GM23248 (cell line): ENCODE measurements around the gene ROM1. TPM values are rescaled to one million over a fixed set of nuclear protein-coding genes. Genes with fewer than 3 reads are reported as not detected.
"Not testable (repeated sequence)": the region's sequence is repeated elsewhere in the genome, so short reads cannot be mapped to it uniquely, and the experiment has no call there.

Experiments used
- DNase-seq: peaks from one replicate; pipeline ENCODE4 v3.0.0-alpha.2; 2015
- H2AFZ ChIP-seq: fragments of 200-600 bp; sonication (generic); 2 replicates; pipeline ENCODE4 v1.6.1; 2016; ENCODE audit warnings: antibody characterized with exemption
- H3F3A ChIP-seq: fragments of 200-600 bp; sonication (generic); 2 replicates; pipeline ENCODE4 v1.6.1; 2016; ENCODE audit warnings: mild to moderate bottlenecking, antibody characterized with exemption, mixed run types; ENCODE audit not compliant: insufficient read depth
- H3K27ac ChIP-seq: fragments of 200-600 bp; sonication (generic); 2 replicates; pipeline ENCODE4 v1.5.1; 2016; ENCODE audit warnings: mild to moderate bottlenecking
- H3K27me3 ChIP-seq: fragments of 200-600 bp; sonication (generic); replicated peaks from 2 replicates; pipeline ENCODE4 v1.6.1; 2016; ENCODE audit warnings: mild to moderate bottlenecking; ENCODE audit not compliant: insufficient read depth
- H3K36me3 ChIP-seq: fragments of 200-600 bp; sonication (generic); 2 replicates; pipeline ENCODE4 v1.6.1; 2016; ENCODE audit warnings: low read depth, mild to moderate bottlenecking
- H3K4me1 ChIP-seq: fragments of 200-600 bp; sonication (generic); 2 replicates; pipeline ENCODE4 v1.6.1; 2016; ENCODE audit warnings: mild to moderate bottlenecking; ENCODE audit not compliant: insufficient read depth
- H3K4me2 ChIP-seq: fragments of 200-600 bp; sonication (generic); one replicate; pipeline ENCODE4 v1.6.1; 2016; ENCODE audit warnings: mild to moderate bottlenecking; ENCODE audit not compliant: unreplicated experiment
- H3K4me3 ChIP-seq: fragments of 200-600 bp; sonication (generic); 2 replicates; pipeline ENCODE4 v1.5.1; 2016; ENCODE audit warnings: mild to moderate bottlenecking
- H3K79me2 ChIP-seq: fragments of 200-600 bp; sonication (generic); 2 replicates; pipeline ENCODE4 v1.6.1; 2016; ENCODE audit warnings: mild to moderate bottlenecking; ENCODE audit not compliant: insufficient read depth
- H3K9ac ChIP-seq: fragments of 200-600 bp; sonication (generic); 2 replicates; pipeline ENCODE4 v1.6.1; 2016; ENCODE audit warnings: mild to moderate bottlenecking
- H3K9me2 ChIP-seq: fragments of 200-600 bp; sonication (generic); 2 replicates; pipeline ENCODE4 v1.6.1; 2016; ENCODE audit warnings: mixed run types, mild to moderate bottlenecking, moderate library complexity; ENCODE audit not compliant: insufficient read depth
- H3K9me3 ChIP-seq: fragments of 200-600 bp; sonication (generic); one replicate; pipeline ENCODE4 v1.6.1; 2017; ENCODE audit warnings: low read depth
- H4K20me1 ChIP-seq: fragments of 200-600 bp; sonication (generic); 2 replicates; pipeline ENCODE4 v1.6.0; 2016; ENCODE audit not compliant: insufficient read depth
- EZH2 ChIP-seq: fragments of 200-600 bp; sonication (generic); IDR thresholded peaks from 2 replicates; pipeline ENCODE4 v1.6.1; 2018; ENCODE audit warnings: antibody characterized with exemption, mild to moderate bottlenecking; ENCODE audit not compliant: insufficient read depth, poor library complexity, severe bottlenecking
- EZH2phosphoT487 ChIP-seq: fragments of 200-600 bp; sonication (generic); IDR thresholded peaks from 2 replicates; pipeline ENCODE4 v1.6.1; 2018; ENCODE audit warnings: antibody characterized with exemption, moderate library complexity, mild to moderate bottlenecking, low read depth; ENCODE audit not compliant: insufficient read depth
- WGBS, 2 experiments: methylation state at CpG; one replicate each; pipeline ENCODE4 v1.1.6; 2015 to 2017; ENCODE audit warnings: low lambda C conversion rate in 2 of 2, low coverage in 1 of 2; ENCODE audit errors: missing lambda C conversion rate in 2 of 2; 5-methylcytosine and 5-hydroxymethylcytosine counted together
- in situ Hi-C: fragments of 300-500 bp; cut with MboI; formaldehyde crosslinking; loops from 2 replicates; pipeline ENCODE4 v1.15.0; 2020
- polyA plus RNA-seq: library from polyadenylated mRNA; unstranded; fragments of >200 nt; fragmentation: Nextera tagmentation; extraction: Ambion mirVana; gene quantifications from 2 replicates; pipeline ENCODE4 v1.2.1, GENCODE V29; 2016
- total RNA-seq: library from RNA; depleted of rRNA; stranded (reverse); fragments of >200 nt; shearing (Covaris generic); gene quantifications from 2 replicates; pipeline ENCODE4 v1.2.3, GENCODE V29; 2014

ROM1 gene
- total and polyA plus RNA-seq, 2 experiments from 2014 or later = 5.4 to 6.5 TPM

- Histone ChIP-seq H3K79me2 (peaks cover 50% of the 10 kb centered on the region), H3K27me3 (no peaks in the 10 kb centered on the region), H3F3A (peaks cover 4% of the 10 kb centered on the region; the same call in 1 of the 2 replicates), H3K9ac (no peak overlapping the region; the same call in 1 of the 2 replicates), H3K4me3 (no peak overlapping the region), H3K27ac (no peak overlapping the region), H3K4me2 (no peak overlapping the region), H2AFZ (no peak overlapping the region), H3K4me1 (peaks cover 8% of the 10 kb centered on the region), H3K36me3 (peaks cover 8% of the 10 kb centered on the region), H3K9me3 (no peaks in the 10 kb centered on the region), H3K9me2 (no peaks in the 10 kb centered on the region), H4K20me1 (no peaks in the 10 kb centered on the region)
- TF ChIP-seq EZH2 (no peak), EZH2phosphoT487 (no peak)
- no peak for DNase-seq
- WGBS, 2 experiments = 64 to 66% methylated on average over 12 of the region's 12 CpGs
- in situ Hi-C loops = no loop called here
Measured at GRCh38 chr11:62577046-62577714, 35.9 kb upstream of the ROM1 start.

GRCh38 chr11:62578541-62578940 is 34.5 kb upstream of the ROM1 start:
- Histone ChIP-seq H3K9me2 (no peaks in the 10 kb centered on the region), H3K27ac (no peak overlapping the region), H2AFZ (no peak overlapping the region), H3K79me2 (peaks cover 47% of the 10 kb centered on the region), H3K4me2 (no peak overlapping the region), H3K9me3 (no peaks in the 10 kb centered on the region), H3K4me1 (peaks cover 6% of the 10 kb centered on the region; the same call in 1 of the 2 replicates), H3K36me3 (peaks cover 6% of the 10 kb centered on the region; the same call in 1 of the 2 replicates), H3K27me3 (no peaks in the 10 kb centered on the region), H3K4me3 (no peak overlapping the region), H3F3A (peaks cover 4% of the 10 kb centered on the region; the same call in 1 of the 2 replicates), H3K9ac (no peak overlapping the region), H4K20me1 (no peaks in the 10 kb centered on the region)
- TF ChIP-seq EZH2phosphoT487 = no peak
- no peak for TF ChIP-seq EZH2
- WGBS, 2 experiments = 94% methylated on average over 11 of the region's 11 CpGs
- DNase-seq = no peak
- in situ Hi-C loops = no loop called here

- Histone ChIP-seq H3K27ac (no peak overlapping the region), H3K36me3 (peaks cover 6% of the 10 kb centered on the region; the same call in 1 of the 2 replicates), H3K9ac (no peak overlapping the region), H3K4me2 (no peak overlapping the region), H3K79me2 (peaks cover 46% of the 10 kb centered on the region), H2AFZ (no peak overlapping the region), H4K20me1 (no peaks in the 10 kb centered on the region), H3K9me3 (no peaks in the 10 kb centered on the region), H3K4me1 (peaks cover 6% of the 10 kb centered on the region; the same call in 1 of the 2 replicates), H3K27me3 (no peaks in the 10 kb centered on the region), H3K4me3 (no peak overlapping the region), H3F3A (peaks cover 4% of the 10 kb centered on the region; the same call in 1 of the 2 replicates), H3K9me2 (no peaks in the 10 kb centered on the region)
- in situ Hi-C loops = no loop called here
- TF ChIP-seq EZH2phosphoT487 (no peak), EZH2 (no peak)
- WGBS, 2 experiments = 79 to 84% methylated on average over 2 of the region's 2 CpGs
- DNase-seq = no peak
Measured at GRCh38 chr11:62579252-62579651, 33.8 kb upstream of the ROM1 start.

GRCh38 chr11:62580959-62581715 is 31.9 kb upstream of the ROM1 start:
- Histone ChIP-seq H4K20me1 (no peaks in the 10 kb centered on the region), H3K4me3 (no peak overlapping the region), H3K27me3 (no peaks in the 10 kb centered on the region), H3K4me2 (no peak overlapping the region), H3K9me2 (no peaks in the 10 kb centered on the region), H3K27ac (no peak overlapping the region), H3K36me3 (peaks cover 6% of the 10 kb centered on the region; the same call in 1 of the 2 replicates), H3K9ac (no peak overlapping the region), H3F3A (peaks cover 4% of the 10 kb centered on the region; the same call in 1 of the 2 replicates), H3K79me2 (peaks cover 44% of the 10 kb centered on the region), H2AFZ (no peak overlapping the region), H3K9me3 (no peaks in the 10 kb centered on the region), H3K4me1 (no peaks in the 10 kb centered on the region)
- no peak for TF ChIP-seq EZH2
- TF ChIP-seq EZH2phosphoT487 = no peak
- 84 to 89% methylated on average over 17 to 18 of the region's 18 CpGs for WGBS, 2 experiments
- DNase-seq = no peak
- in situ Hi-C loops = no loop called here

GRCh38 chr11:62581735-62582134 is 31.3 kb upstream of the ROM1 start:
- H3F3A ChIP-seq, H3K4me1 ChIP-seq, H3K36me3 ChIP-seq, H3K27ac ChIP-seq, H3K9ac ChIP-seq, H3K9me3 ChIP-seq, H3K4me2 ChIP-seq, H3K9me2 ChIP-seq, in situ Hi-C loops, H2AFZ ChIP-seq, H4K20me1 ChIP-seq, DNase-seq, H3K27me3 ChIP-seq, H3K4me3 ChIP-seq: not testable (repeated sequence)
- peaks cover 44% of the 10 kb centered on the region for H3K79me2 ChIP-seq
- 93 to 95% methylated on average over 4 of the region's 4 CpGs for WGBS, 2 experiments

- whole genome bisulfite sequencing, 2 experiments = 87 to 91% methylated on average over 7 of the region's 7 CpGs
Measured at GRCh38 chr11:62585356-62585755, 27.7 kb upstream of the ROM1 start.

More at GRCh38 chr11:62585356-62585755, 27.7 kb upstream of the ROM1 start:
- DNase-seq, H3K4me3 ChIP-seq, H3K9me3 ChIP-seq, H4K20me1 ChIP-seq, H3K27ac ChIP-seq, H3K9me2 ChIP-seq, in situ Hi-C loops, H2AFZ ChIP-seq, H3K4me2 ChIP-seq, H3F3A ChIP-seq, H3K27me3 ChIP-seq, H3K9ac ChIP-seq, H3K4me1 ChIP-seq: not testable (repeated sequence)
- H3K36me3 ChIP-seq = peaks cover 11% of the 10 kb centered on the region; the same call in 1 of the 2 replicates
- peaks cover 73% of the 10 kb centered on the region for H3K79me2 ChIP-seq
